Breast epithelium (tissue), 4 donors: ENCODE results near the gene PAFAH2. TPM values are rescaled to one million over a fixed set of nuclear protein-coding genes. Genes with fewer than 3 reads are reported as not detected.
A peak's percentile ranks its signal among the peaks of the same experiment; 100 is the strongest.

Source experiments
- DNase-seq, 2 donors: peaks; one replicate each; pipeline ENCODE4 v3.0.0-alpha.2; 2019; ENCODE audit warnings: low spot score in 2 of 2
- H3K27ac ChIP-seq, 2 donors: fragments of 200-600 bp; sonication (generic) in 1 of 2; one replicate each; pipeline ENCODE4 v1.5.1; 2016 to 2019; ENCODE audit warnings: mild to moderate bottlenecking in 1 of 2
- H3K27me3 ChIP-seq, 2 donors: fragments of 200-600 bp; sonication (generic) in 1 of 2; one replicate each; pipeline versions ENCODE4 v1.5.1 to v1.6.0; 2017 to 2019; ENCODE audit warnings: control low read depth in 1 of 2, mild to moderate bottlenecking in 1 of 2
- H3K36me3 ChIP-seq: fragments of 200-600 bp; one replicate; pipeline ENCODE4 v1.5.1; 2019
- H3K4me1 ChIP-seq, 2 donors: fragments of 200-600 bp; sonication (generic); one replicate each; pipeline ENCODE4 v1.5.1; 2016 to 2019; ENCODE audit warnings: control low read depth in 1 of 2
- H3K4me3 ChIP-seq, 3 donors: fragments of 200-600 bp; sonication (generic); 1 replicate in 2 of 3; 2 replicates in 1 of 3; pipeline ENCODE4 v1.5.1; 2016 to 2019; ENCODE audit warnings: mild to moderate bottlenecking in 3 of 3, moderate library complexity in 2 of 3
- H3K9me3 ChIP-seq, 2 donors: fragments of 200-600 bp; sonication (generic) in 1 of 2; one replicate each; pipeline ENCODE4 v1.5.1; 2016 to 2019; ENCODE audit warnings: control low read depth in 1 of 2
- CTCF ChIP-seq, 3 donors: fragments of 450-650 bp; IDR thresholded peaks; one replicate each; pipeline ENCODE4 v1.5.1; 2016 to 2017; ENCODE audit warnings: antibody characterized with exemption in 3 of 3, mild to moderate bottlenecking in 3 of 3, moderate library complexity in 3 of 3
- POLR2A ChIP-seq: fragments of 450-650 bp; IDR thresholded peaks from one replicate; pipeline ENCODE4 v1.6.1; 2016; ENCODE audit warnings: antibody characterized with exemption, mild to moderate bottlenecking, moderate library complexity
- POLR2AphosphoS5 ChIP-seq, 3 donors: sonication (generic); formaldehyde crosslinking; IDR thresholded peaks; one replicate each; pipeline ENCODE4 v1.6.1; 2017; ENCODE audit warnings: antibody characterized with exemption in 3 of 3
- intact Hi-C: fragments of 100-400 bp; cut with DNase I; formaldehyde crosslinking; loops from one replicate; pipeline ENCODE4 v1.15.1; 2023; ENCODE audit warnings: low total_unique reads
- total RNA-seq, 3 donors: library from RNA; depleted of rRNA; stranded (reverse); fragments of >200 nt; gene quantifications; one replicate each; pipeline ENCODE4 v1.1.0, GENCODE V29; 2016

The PAFAH2 gene
- total RNA-seq, 3 donors from 2014 or later: 8.2 to 19.9 (median 9.8) TPM

DNA sequence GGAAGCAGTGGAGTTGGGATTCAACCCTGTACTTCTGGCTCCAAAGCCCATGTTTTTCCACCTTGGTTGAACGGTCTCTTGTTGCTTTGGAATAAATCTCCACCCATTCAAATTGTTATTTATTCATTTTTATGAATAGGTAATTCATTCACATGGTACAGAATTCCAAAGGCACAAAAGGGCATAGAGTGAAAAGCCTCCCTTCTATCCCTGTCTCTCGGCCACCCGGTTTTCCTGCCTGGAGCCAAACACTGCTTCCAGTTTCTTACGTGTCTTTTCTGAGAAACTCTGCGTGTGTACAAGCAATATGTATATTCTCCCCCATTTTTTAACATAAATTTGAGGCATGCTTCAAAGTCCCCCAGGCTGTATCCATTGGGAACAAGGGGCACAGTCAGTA is 27.7 kb upstream of the PAFAH2 start:
- Histone ChIP-seq H3K27me3 (no peaks in the 10 kb centered on the region), H3K4me3 (no peak overlapping the region), H3K4me1 (peaks cover 0 to 9% of the 10 kb centered on the region in 2 donors), H3K27ac (no peak overlapping the region), H3K9me3 (no peaks in the 10 kb centered on the region), H3K36me3 (no peaks in the 10 kb centered on the region)
- intact Hi-C loops: no loop called here
- TF ChIP-seq POLR2AphosphoS5 (IDR thresholded peaks at IDR 0.05) (no peak), POLR2A (no peak), CTCF (IDR thresholded peaks at IDR 0.05) (no peak)
- no peak for DNase-seq

DNA sequence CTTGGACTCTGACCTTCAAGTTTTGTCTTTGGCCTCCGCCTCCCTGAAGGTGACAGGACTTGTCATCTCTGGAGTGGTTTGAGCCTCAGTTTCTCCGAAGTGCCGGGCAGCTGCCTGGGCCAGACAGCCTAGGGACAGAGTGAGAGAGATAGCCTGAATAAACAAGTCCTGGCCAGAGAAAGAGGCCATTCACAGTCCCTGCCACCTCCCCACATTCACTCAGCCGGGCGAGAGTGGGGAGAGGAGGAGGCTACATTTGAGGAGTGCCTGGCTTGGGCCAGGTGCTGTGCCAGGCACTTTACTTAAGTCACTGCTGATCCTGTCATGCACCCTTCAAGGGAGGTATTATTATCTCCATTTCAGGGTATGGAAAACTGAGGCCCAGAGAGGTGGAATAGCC is 27.2 kb upstream of the PAFAH2 start:
- peaks cover 0 to 9% of the 10 kb centered on the region in 2 donors for H3K4me1 ChIP-seq
- intact Hi-C loops: no loop called here
- H3K9me3 ChIP-seq: no peaks in the 10 kb centered on the region
- no peak overlapping the region for H3K27ac ChIP-seq
- DNase-seq: no peak
- H3K4me3 ChIP-seq: no peak overlapping the region
- TF ChIP-seq CTCF (IDR thresholded peaks at IDR 0.05) (no peak), POLR2AphosphoS5 (IDR thresholded peaks at IDR 0.05) (no peak), POLR2A (no peak)
- no peaks in the 10 kb centered on the region for H3K27me3 ChIP-seq
- no peaks in the 10 kb centered on the region for H3K36me3 ChIP-seq

- Histone ChIP-seq H3K36me3 (no peaks in the 10 kb centered on the region), H3K4me1 (peaks cover 0 to 9% of the 10 kb centered on the region in 2 donors), H3K27me3 (no peaks in the 10 kb centered on the region), H3K4me3 (no peak overlapping the region), H3K9me3 (no peaks in the 10 kb centered on the region), H3K27ac (no peak overlapping the region)
- TF ChIP-seq POLR2A: no peak
- TF ChIP-seq CTCF (IDR thresholded peaks at IDR 0.05): no peak
- TF ChIP-seq POLR2AphosphoS5 (IDR thresholded peaks at IDR 0.05): no peak
- no peak for DNase-seq
- intact Hi-C loops: no loop called here
Observed at GRCh38 chr1:26023826-26024225, 26.0 kb upstream of the PAFAH2 start.

DNA sequence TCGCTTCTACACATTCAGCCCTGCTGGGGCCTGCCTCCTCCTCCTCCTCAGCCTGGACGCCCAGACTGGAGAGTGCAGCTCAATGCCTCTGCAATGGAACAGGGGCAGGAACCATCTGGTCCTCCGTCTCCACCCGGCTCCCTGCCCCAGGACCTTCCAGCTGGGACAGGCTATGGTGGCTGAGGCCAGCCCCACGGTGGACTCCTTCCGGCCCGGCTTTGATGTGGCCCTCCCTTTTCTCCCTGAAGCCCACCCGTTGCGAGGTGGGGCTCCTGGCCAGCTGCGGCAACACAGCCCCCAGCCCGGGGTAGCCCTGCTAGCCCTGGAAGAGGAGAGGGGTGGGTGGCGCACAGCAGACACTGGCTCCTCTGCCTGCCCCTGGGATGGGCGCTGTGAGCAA is 25.1 kb upstream of the PAFAH2 start:
- no peak overlapping the region for H3K27ac ChIP-seq

DNA sequence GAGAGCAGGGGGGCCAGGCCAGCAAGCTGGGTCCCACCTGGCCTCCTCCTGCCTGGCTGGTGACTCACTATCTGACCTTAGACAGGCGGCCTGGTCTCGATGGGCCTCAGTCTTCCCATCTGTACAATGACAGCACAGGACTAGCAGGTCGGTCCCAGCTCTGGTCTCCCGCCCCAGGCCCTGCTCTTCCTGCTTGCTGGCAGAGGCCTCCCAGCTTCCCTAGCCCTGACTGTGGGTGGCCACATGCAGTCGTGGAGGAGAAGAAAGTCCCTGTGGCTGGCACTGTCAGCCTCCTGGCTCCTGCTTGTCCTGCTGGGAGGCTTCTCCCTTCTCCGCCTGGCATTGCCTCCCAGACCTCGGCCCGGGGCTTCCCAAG is 24.5 kb upstream of the PAFAH2 start:
- DNase-seq: no peak
- H3K4me1 ChIP-seq: peaks cover 0 to 9% of the 10 kb centered on the region in 2 donors
- no peaks in the 10 kb centered on the region for H3K9me3 ChIP-seq
- H3K36me3 ChIP-seq: no peaks in the 10 kb centered on the region
- H3K4me3 ChIP-seq: peak overlapping the region in 2 of 3 donors; percentile 51 to 62
- intact Hi-C loops: no loop called here
- TF ChIP-seq CTCF (IDR thresholded peaks at IDR 0.05) (no peak), POLR2A (no peak), POLR2AphosphoS5 (IDR thresholded peaks at IDR 0.05) (no peak)
- H3K27ac ChIP-seq: peak overlapping the region in 1 of 2 donors; percentile 19
- no peaks in the 10 kb centered on the region for H3K27me3 ChIP-seq

More for the DNA sequence above, 25.1 kb upstream of the PAFAH2 start:
- intact Hi-C loops: no loop called here
- TF ChIP-seq CTCF (IDR thresholded peaks at IDR 0.05) (no peak), POLR2A (no peak), POLR2AphosphoS5 (IDR thresholded peaks at IDR 0.05) (no peak)
- Histone ChIP-seq H3K27me3 (no peaks in the 10 kb centered on the region), H3K4me3 (peak overlapping the region in 1 of 3 donors; percentile 62), H3K36me3 (no peaks in the 10 kb centered on the region), H3K4me1 (peaks cover 0 to 9% of the 10 kb centered on the region in 2 donors), H3K9me3 (no peaks in the 10 kb centered on the region)
- DNase-seq: no peak
